MM.1S (cell line): Measurements from ENCODE around the gene PLEKHO2.

Source experiments
- DNase-seq: peaks from one replicate; pipeline ENCODE4 v3.0.0-alpha.2; 2015
- H2AFZ ChIP-seq: fragments of 300-600 bp; sonication (generic); 2 replicates; pipeline ENCODE4 v1.6.0; 2016; ENCODE audit warnings: antibody characterized with exemption, low read length
- H3F3A ChIP-seq: fragments of 300-600 bp; sonication (generic); 2 replicates; pipeline ENCODE4 v1.6.1; 2016; ENCODE audit warnings: mild to moderate bottlenecking, antibody characterized with exemption, low read length, moderate library complexity, mixed read lengths; ENCODE audit not compliant: insufficient read depth
- H3K27ac ChIP-seq: fragments of 300-600 bp; sonication (generic); 2 replicates; pipeline ENCODE4 v1.5.1; 2016; ENCODE audit warnings: mild to moderate bottlenecking, low read length
- H3K27me3 ChIP-seq: fragments of 300-600 bp; sonication (generic); replicated peaks from 2 replicates; pipeline ENCODE4 v1.6.0; 2016; ENCODE audit warnings: low read length; ENCODE audit not compliant: insufficient read depth
- H3K36me3 ChIP-seq: fragments of 300-600 bp; sonication (generic); replicated peaks from 2 replicates; pipeline ENCODE4 v1.6.1; 2016; ENCODE audit warnings: mild to moderate bottlenecking, low read length, mixed read lengths; ENCODE audit not compliant: insufficient read depth
- H3K4me1 ChIP-seq: fragments of 300-600 bp; sonication (generic); 2 replicates; pipeline ENCODE4 v1.6.1; 2016; ENCODE audit warnings: low read length, mixed read lengths
- H3K4me2 ChIP-seq: fragments of 300-600 bp; sonication (generic); 2 replicates; pipeline ENCODE4 v1.6.0; 2016; ENCODE audit warnings: low read depth, low read length
- H3K4me3 ChIP-seq: fragments of 300-600 bp; sonication (generic); 2 replicates; pipeline ENCODE4 v1.5.1; 2016; ENCODE audit warnings: low read length, mixed read lengths
- H3K79me2 ChIP-seq: fragments of 300-600 bp; sonication (generic); 2 replicates; pipeline ENCODE4 v1.6.1; 2016; ENCODE audit warnings: mixed run types, low read length, mixed read lengths
- H3K9ac ChIP-seq: fragments of 300-600 bp; sonication (generic); 2 replicates; pipeline ENCODE4 v1.6.1; 2016; ENCODE audit warnings: low read length, mixed read lengths
- H3K9me2 ChIP-seq: fragments of 300-600 bp; sonication (generic); replicated peaks from 2 replicates; pipeline ENCODE4 v1.6.1; 2016; ENCODE audit warnings: mild to moderate bottlenecking, low read length, mixed read lengths; ENCODE audit not compliant: insufficient read depth
- H3K9me3 ChIP-seq: fragments of 300-600 bp; sonication (generic); replicated peaks from 2 replicates; pipeline ENCODE4 v1.6.1; 2016; ENCODE audit warnings: mild to moderate bottlenecking, low read length, mixed read lengths; ENCODE audit not compliant: insufficient read depth
- H4K20me1 ChIP-seq: fragments of 300-600 bp; sonication (generic); 2 replicates; pipeline ENCODE4 v1.6.1; 2016; ENCODE audit warnings: mild to moderate bottlenecking, low read length, moderate library complexity, mixed read lengths; ENCODE audit not compliant: insufficient read depth
- CTCF ChIP-seq: fragments of 300-600 bp; sonication (generic); IDR thresholded peaks from 2 replicates; pipeline ENCODE4 v1.5.1; 2016; ENCODE audit warnings: antibody characterized with exemption, low read length, mixed read lengths
- EZH2 ChIP-seq: fragments of 300-600 bp; sonication (generic); optimal IDR thresholded peaks from 2 replicates; pipeline ENCODE3; 2017; ENCODE audit warnings: low read depth, mild to moderate bottlenecking, antibody characterized with exemption, low read length, mixed read lengths
- EZH2phosphoT487 ChIP-seq: fragments of 300-600 bp; sonication (generic); IDR thresholded peaks from 2 replicates; pipeline ENCODE4 v1.6.1; 2018; ENCODE audit warnings: antibody characterized with exemption, low read length

Gene PLEKHO2

GRCh38 chr15:64843991-64844390, 2.3 kb downstream of the PLEKHO2 start:
- TF ChIP-seq EZH2phosphoT487 (no peak), CTCF (no peak), EZH2 (no peak)
- H3K9ac ChIP-seq: peak overlapping the region; percentile 23; the same call in 1 of the 2 replicates
- peak overlapping the region; percentile 99 for H3K4me2 ChIP-seq
- no peaks in the 10 kb centered on the region for H3K36me3 ChIP-seq
- H4K20me1 ChIP-seq: no peaks in the 10 kb centered on the region; the same call in 1 of the 2 replicates
- no peaks in the 10 kb centered on the region for H3K9me3 ChIP-seq
- H3K9me2 ChIP-seq: no peaks in the 10 kb centered on the region
- peaks cover 15% of the 10 kb centered on the region for H3K4me1 ChIP-seq
- peaks cover 10% of the 10 kb centered on the region; the same call in 1 of the 2 replicates for H3F3A ChIP-seq
- peak overlapping the region; percentile 96 for H3K4me3 ChIP-seq
- H3K27ac ChIP-seq: peak overlapping the region; percentile 7; the same call in 1 of the 2 replicates
- no peak overlapping the region for H2AFZ ChIP-seq
- DNase-seq: no peak
- H3K79me2 ChIP-seq: peaks cover 72% of the 10 kb centered on the region
- H3K27me3 ChIP-seq: no peaks in the 10 kb centered on the region

GRCh38 chr15:64844576-64845145, 2.9 kb downstream of the PLEKHO2 start:
- no peak overlapping the region; the same call in 1 of the 2 replicates for H3K9ac ChIP-seq
- no peak for TF ChIP-seq EZH2
- TF ChIP-seq EZH2phosphoT487: no peak
- no peak for TF ChIP-seq CTCF
- no peaks in the 10 kb centered on the region for H3K9me2 ChIP-seq
- H3K4me2 ChIP-seq: peak overlapping the region; percentile 99
- H3K4me1 ChIP-seq: peaks cover 15% of the 10 kb centered on the region
- no peaks in the 10 kb centered on the region for H3K27me3 ChIP-seq
- peak overlapping the region; percentile 5; the same call in 1 of the 2 replicates for H3K27ac ChIP-seq
- no peak for DNase-seq
- H3K4me3 ChIP-seq: peak overlapping the region; percentile 96; the same call in 1 of the 2 replicates
- no peak overlapping the region for H2AFZ ChIP-seq
- H3F3A ChIP-seq: peaks cover 10% of the 10 kb centered on the region; the same call in 1 of the 2 replicates
- no peaks in the 10 kb centered on the region; the same call in 1 of the 2 replicates for H4K20me1 ChIP-seq
- H3K36me3 ChIP-seq: no peaks in the 10 kb centered on the region; the same call in 1 of the 2 replicates
- peaks cover 72% of the 10 kb centered on the region for H3K79me2 ChIP-seq
- H3K9me3 ChIP-seq: no peaks in the 10 kb centered on the region

GRCh38 chr15:64845183-64845611, 3.5 kb downstream of the PLEKHO2 start:
- H3K4me3 ChIP-seq: no peak overlapping the region
- peak overlapping the region; percentile 15; the same call in 1 of the 2 replicates for H3K4me2 ChIP-seq
- no peak overlapping the region; the same call in 1 of the 2 replicates for H3K27ac ChIP-seq

More at GRCh38 chr15:64845183-64845611, 3.5 kb downstream of the PLEKHO2 start:
- Histone ChIP-seq H3K4me1 (peaks cover 15% of the 10 kb centered on the region), H3K9me2 (no peaks in the 10 kb centered on the region), H3K36me3 (no peaks in the 10 kb centered on the region; the same call in 1 of the 2 replicates), H3K9me3 (no peaks in the 10 kb centered on the region), H3K79me2 (peaks cover 72% of the 10 kb centered on the region), H3F3A (peaks cover 10% of the 10 kb centered on the region; the same call in 1 of the 2 replicates), H3K27me3 (no peaks in the 10 kb centered on the region), H2AFZ (no peak overlapping the region), H3K9ac (no peak overlapping the region), H4K20me1 (no peaks in the 10 kb centered on the region; the same call in 1 of the 2 replicates)
- TF ChIP-seq EZH2phosphoT487: no peak
- TF ChIP-seq EZH2: no peak
- TF ChIP-seq CTCF: no peak
- no peak for DNase-seq
